Ishikawa (cell line): Measurements from ENCODE around the gene MALL.

ENCODE experiments used
- YY1 ChIP-seq: IDR thresholded peaks from 2 replicates; pipeline ENCODE4 v1.6.1; 2012; ENCODE audit warnings: low read depth

The MALL gene

DNA sequence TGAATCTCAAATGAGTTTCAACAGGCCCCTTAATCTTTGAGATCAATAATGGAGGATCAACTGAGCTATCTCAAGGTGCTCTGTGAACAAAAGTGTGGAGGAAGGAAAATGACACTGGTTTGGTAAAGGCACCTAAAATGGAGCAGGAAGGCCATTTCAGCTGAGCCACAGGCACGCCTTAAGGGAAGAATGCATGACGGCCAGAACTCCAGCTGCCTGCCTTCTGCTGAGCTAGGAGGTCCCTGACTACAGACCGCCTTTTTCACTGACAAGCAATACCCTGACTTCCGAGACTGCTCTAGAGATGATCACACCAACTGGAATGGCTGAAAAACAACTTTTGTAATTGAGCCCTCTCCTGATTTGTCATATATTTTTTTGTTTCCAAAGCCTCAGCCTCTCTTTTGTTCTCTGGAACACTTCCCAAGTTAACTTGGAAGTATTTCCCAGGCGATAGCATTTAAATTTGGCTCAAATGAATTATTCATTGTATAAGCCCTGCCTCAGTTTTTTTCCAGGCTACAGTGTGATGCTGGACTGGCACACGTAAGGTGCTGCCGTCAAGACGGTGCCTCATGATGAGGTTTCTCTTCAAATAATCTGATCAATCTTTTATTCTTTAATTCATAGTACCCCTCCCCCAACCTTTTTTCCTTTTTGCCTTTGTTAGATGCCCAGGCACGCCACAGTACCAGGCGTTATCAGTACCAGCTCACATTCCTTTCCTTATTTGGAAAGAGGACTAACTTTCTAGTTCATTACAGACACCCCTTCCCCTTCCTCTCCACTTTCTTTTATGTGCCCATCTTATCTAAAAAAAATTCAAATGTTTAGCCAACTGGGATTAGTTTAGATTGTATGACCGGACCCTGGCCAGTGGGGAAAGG lies 60.9 kb downstream of the MALL start:
- TF ChIP-seq YY1 = peak; percentile 44; the same call in 1 of the 2 replicates
